ENCODE data around the gene PRDM16.
A peak's percentile ranks its signal among the peaks of the same experiment; 100 is the strongest.

PRDM16 gene

GRCh38 chr1:3160647-3161145 lies 91.7 kb downstream of the PRDM16 start:
- Histone ChIP-seq H3K4me3 (ENCODE audit: low read depth, low read length) (no peak overlapping the region), H3K36me3 (ENCODE audit: control insufficient read depth in 2 of 2, insufficient read depth in 1 of 2, low read length in 2 of 2) (no peaks in the 10 kb centered on the region), H3K4me1 (ENCODE audit: control insufficient read depth, insufficient read depth, low read length) (no peaks in the 10 kb centered on the region), H3K9me3 (ENCODE audit: control insufficient read depth, insufficient read depth, low read depth, low read length) (no peaks in the 10 kb centered on the region), H3K27ac (ENCODE audit: extremely low read depth, low read depth, low read length) (no peak overlapping the region)
- ChIA-PET POLR2A (no interaction called here), CTCF (no interaction called here)
- TF ChIP-seq ZNF391 (tag by site-specific recombination; IDR thresholded peaks at IDR 0.05; ENCODE audit: borderline replicate concordance, low read depth) (no peak), ZNF768 (tag by site-specific recombination; IDR thresholded peaks at IDR 0.05) (peak; percentile 36; the same call in 1 of the 2 replicates)

- Histone ChIP-seq H3K9me3 (ENCODE audit: control insufficient read depth, insufficient read depth, low read depth, low read length) (no peaks in the 10 kb centered on the region), H3K4me3 (ENCODE audit: low read depth, low read length) (no peak overlapping the region), H3K27ac (ENCODE audit: extremely low read depth, low read depth, low read length) (no peak overlapping the region), H3K4me1 (ENCODE audit: control insufficient read depth, insufficient read depth, low read length) (no peaks in the 10 kb centered on the region), H3K36me3 (ENCODE audit: control insufficient read depth in 2 of 2, insufficient read depth in 1 of 2, low read length in 2 of 2) (no peaks in the 10 kb centered on the region)
- ChIA-PET CTCF (no interaction called here), POLR2A (no interaction called here)
- TF ChIP-seq ZFP37 (tag by site-specific recombination; IDR thresholded peaks at IDR 0.05) (no peak), HOXD13 (CRISPR knock-in tag; IDR thresholded peaks at IDR 0.05; ENCODE audit: borderline replicate concordance) (no peak), ZNF19 (tag by site-specific recombination; IDR thresholded peaks at IDR 0.05; ENCODE audit: low read depth) (no peak)
Observed at GRCh38 chr1:3161176-3161840, 92.3 kb downstream of the PRDM16 start.

GRCh38 chr1:3162322-3162882 lies 93.4 kb downstream of the PRDM16 start:
- POLR2A ChIA-PET = no interaction called here

GRCh38 chr1:3163356-3163755 lies 94.4 kb downstream of the PRDM16 start:
- ChIA-PET POLR2A (no interaction called here), CTCF (interaction anchor here (0.6 kb wide), 1 partner anchor 89 kb away, joined by 4 read pairs; no protein-coding TSS in a partner anchor)
- no peaks in the 10 kb centered on the region for H3K36me3 ChIP-seq (ENCODE audit: control insufficient read depth in 2 of 2, insufficient read depth in 1 of 2, low read length in 2 of 2)
- no peak overlapping the region for H3K27ac ChIP-seq (ENCODE audit: extremely low read depth, low read depth, low read length)
- TF ChIP-seq ZNF704 (tag by site-specific recombination; IDR thresholded peaks at IDR 0.05) = no peak
- TF ChIP-seq ZNF175 (tag by site-specific recombination; IDR thresholded peaks at IDR 0.05) = no peak
- peak; percentile 16; the same call in 1 of the 2 replicates for TF ChIP-seq EGR2 (tag by site-specific recombination; IDR thresholded peaks at IDR 0.05; ENCODE audit: low read depth)
- TF ChIP-seq ZFHX2 (tag by site-specific recombination; conservative IDR thresholded peaks at IDR 0.05) = peak; percentile 31; the same call in 1 of the 2 replicates
- no peaks in the 10 kb centered on the region for H3K4me1 ChIP-seq (ENCODE audit: control insufficient read depth, insufficient read depth, low read length)
- H3K9me3 ChIP-seq (ENCODE audit: control insufficient read depth, insufficient read depth, low read depth, low read length) = no peaks in the 10 kb centered on the region
- no peak overlapping the region for H3K4me3 ChIP-seq (ENCODE audit: low read depth, low read length)

More at GRCh38 chr1:3162322-3162882, 93.4 kb downstream of the PRDM16 start:
- CTCF ChIA-PET = no interaction called here
- Histone ChIP-seq H3K27ac (ENCODE audit: extremely low read depth, low read depth, low read length) (no peak overlapping the region), H3K36me3 (ENCODE audit: control insufficient read depth in 2 of 2, insufficient read depth in 1 of 2, low read length in 2 of 2) (no peaks in the 10 kb centered on the region), H3K4me1 (ENCODE audit: control insufficient read depth, insufficient read depth, low read length) (no peaks in the 10 kb centered on the region), H3K9me3 (ENCODE audit: control insufficient read depth, insufficient read depth, low read depth, low read length) (no peaks in the 10 kb centered on the region), H3K4me3 (ENCODE audit: low read depth, low read length) (no peak overlapping the region)
- TF ChIP-seq ZNF677 (tag by site-specific recombination; IDR thresholded peaks at IDR 0.05) (no peak), ZNF600 (tag by site-specific recombination; IDR thresholded peaks at IDR 0.05) (no peak), ZSCAN5A (tag by site-specific recombination; IDR thresholded peaks at IDR 0.05) (no peak)
